T-helper 1 cell treated with Interleukin-12 subunit alpha and Interleukin-12 subunit beta and Interleukin-4 antibody, amounts not matched to agents 30 μg/mL and 1 μg/mL, for 36 hours (primary cell): ENCODE results near the gene SH3RF1.

Experiments used
- H3K27ac Mint-ChIP-seq: one replicate; pipeline ENCODE4 v1.8.0; 2021; ENCODE audit warnings: mild to moderate bottlenecking, mixed read lengths
- H3K27me3 Mint-ChIP-seq: one replicate; pipeline ENCODE4 v1.8.0; 2021; ENCODE audit warnings: low read depth, mixed read lengths
- H3K36me3 Mint-ChIP-seq: one replicate; pipeline ENCODE4 v1.8.0; 2021; ENCODE audit warnings: low read depth, mixed read lengths
- H3K4me1 Mint-ChIP-seq: one replicate; pipeline ENCODE4 v1.8.0; 2021; ENCODE audit warnings: low read depth, mixed read lengths
- H3K4me3 Mint-ChIP-seq: one replicate; pipeline ENCODE4 v1.8.0; 2021; ENCODE audit warnings: mild to moderate bottlenecking, moderate library complexity, mixed read lengths
- H3K9me3 Mint-ChIP-seq: one replicate; pipeline ENCODE4 v1.8.0; 2021; ENCODE audit warnings: mixed read lengths

SH3RF1 gene

DNA sequence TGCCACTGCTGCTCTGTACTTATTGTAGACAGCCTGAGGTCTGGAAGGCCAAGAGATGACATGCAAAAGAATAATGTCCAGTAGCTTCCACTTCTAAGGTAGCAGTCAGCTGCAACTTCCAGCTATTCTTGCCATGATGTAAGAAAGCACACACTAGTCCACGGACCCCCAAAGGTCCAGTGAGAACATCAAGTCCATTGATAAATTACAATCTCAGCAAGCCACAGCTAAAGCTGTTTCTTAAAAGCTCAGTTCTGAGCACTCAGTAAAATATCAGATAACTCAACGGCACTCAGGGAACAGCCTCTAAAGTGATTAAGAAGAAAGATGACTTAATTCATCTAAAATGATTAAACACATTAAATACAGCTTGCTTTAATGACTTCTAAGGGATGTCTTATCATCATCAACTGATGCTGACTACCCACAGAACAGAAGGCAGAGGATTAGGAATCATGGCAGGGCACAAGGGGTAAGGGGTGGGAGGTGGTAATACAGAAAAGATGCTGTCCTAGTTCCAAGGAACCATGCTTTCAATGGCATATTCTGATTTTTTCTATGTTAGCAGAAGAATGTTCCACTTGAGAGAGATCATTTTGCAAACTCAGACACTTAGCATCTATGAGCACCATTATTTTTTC lies 161.6 kb downstream of the SH3RF1 start:
- Mint-ChIP-seq H3K27me3 (no peaks in the 10 kb centered on the region), H3K27ac (no peak overlapping the region), H3K9me3 (no peaks in the 10 kb centered on the region), H3K36me3 (no peaks in the 10 kb centered on the region), H3K4me1 (no peaks in the 10 kb centered on the region), H3K4me3 (no peak overlapping the region)

DNA sequence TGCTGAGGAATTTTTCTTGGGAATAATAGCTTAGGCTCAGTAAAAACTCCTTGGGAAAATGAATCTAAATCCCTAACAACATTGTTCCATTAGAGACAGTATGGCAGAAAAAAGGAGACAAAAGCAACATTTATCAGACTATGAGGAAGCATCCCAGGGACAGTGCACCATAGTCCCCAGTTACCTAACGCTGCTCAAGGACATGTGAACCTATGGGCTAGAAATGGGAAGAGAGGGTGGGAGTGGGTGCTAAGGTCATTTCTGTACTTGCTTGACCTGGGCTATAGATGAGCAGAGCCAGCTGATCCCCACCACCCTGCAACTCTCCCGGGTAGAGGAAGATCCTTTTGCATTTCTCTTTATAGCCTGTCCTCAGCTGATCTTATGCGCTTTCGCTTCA lies 162.5 kb downstream of the SH3RF1 start:
- Mint-ChIP-seq H3K4me3 (no peak overlapping the region), H3K4me1 (no peaks in the 10 kb centered on the region), H3K36me3 (no peaks in the 10 kb centered on the region), H3K9me3 (no peaks in the 10 kb centered on the region), H3K27me3 (no peaks in the 10 kb centered on the region), H3K27ac (no peak overlapping the region)

DNA sequence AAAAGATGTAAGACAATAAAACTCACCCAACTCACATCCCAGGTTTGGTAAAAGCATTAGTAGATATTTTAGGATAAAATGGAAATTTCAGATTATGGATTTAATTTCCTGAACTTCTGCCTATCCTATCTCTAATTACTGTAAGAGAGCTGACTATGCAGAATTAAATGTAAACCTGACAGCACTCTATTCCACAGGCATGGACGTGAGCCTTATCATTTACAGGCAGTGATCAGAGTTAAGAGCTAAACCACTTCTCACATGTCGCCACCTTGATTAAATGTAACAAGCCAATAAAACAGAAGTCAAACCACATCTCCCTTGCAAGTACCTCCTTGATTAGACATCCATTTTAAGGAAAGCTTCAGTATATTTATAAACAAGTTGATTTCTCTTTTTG lies 163.2 kb downstream of the SH3RF1 start:
- H3K27ac Mint-ChIP-seq = no peak overlapping the region
- no peaks in the 10 kb centered on the region for H3K9me3 Mint-ChIP-seq
- no peaks in the 10 kb centered on the region for H3K27me3 Mint-ChIP-seq
- H3K36me3 Mint-ChIP-seq = no peaks in the 10 kb centered on the region
- no peaks in the 10 kb centered on the region for H3K4me1 Mint-ChIP-seq
- H3K4me3 Mint-ChIP-seq = no peak overlapping the region

DNA sequence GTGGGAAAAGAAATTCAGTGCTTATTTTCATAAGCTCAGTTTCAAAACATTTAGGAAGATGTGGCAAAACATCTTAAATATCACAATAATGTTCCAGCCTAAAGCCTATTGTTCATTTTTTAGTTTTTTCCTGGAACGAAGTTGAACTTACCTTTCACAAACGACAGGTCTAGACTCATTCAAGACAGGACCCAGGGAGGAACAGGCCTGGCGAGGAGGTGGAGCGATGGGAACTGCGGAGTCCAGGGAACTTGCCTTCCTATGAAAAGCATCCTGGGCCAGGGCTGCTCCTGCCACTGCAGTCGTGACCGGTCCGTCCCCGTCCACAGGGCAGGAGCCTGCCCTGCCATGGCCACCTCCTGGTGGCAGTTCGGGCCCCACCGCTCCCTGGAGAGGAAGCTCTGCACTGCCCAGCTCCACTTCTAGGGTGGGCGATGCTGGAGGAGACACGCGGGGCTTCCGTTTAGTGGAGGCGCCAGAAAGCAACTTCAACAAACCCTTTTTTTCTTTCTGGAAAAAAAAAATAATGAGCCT lies 164.0 kb downstream of the SH3RF1 start:
- no peak overlapping the region for H3K4me3 Mint-ChIP-seq
- H3K27me3 Mint-ChIP-seq = no peaks in the 10 kb centered on the region
- no peak overlapping the region for H3K27ac Mint-ChIP-seq
- H3K4me1 Mint-ChIP-seq = no peaks in the 10 kb centered on the region
- no peaks in the 10 kb centered on the region for H3K9me3 Mint-ChIP-seq
- H3K36me3 Mint-ChIP-seq = no peaks in the 10 kb centered on the region

DNA sequence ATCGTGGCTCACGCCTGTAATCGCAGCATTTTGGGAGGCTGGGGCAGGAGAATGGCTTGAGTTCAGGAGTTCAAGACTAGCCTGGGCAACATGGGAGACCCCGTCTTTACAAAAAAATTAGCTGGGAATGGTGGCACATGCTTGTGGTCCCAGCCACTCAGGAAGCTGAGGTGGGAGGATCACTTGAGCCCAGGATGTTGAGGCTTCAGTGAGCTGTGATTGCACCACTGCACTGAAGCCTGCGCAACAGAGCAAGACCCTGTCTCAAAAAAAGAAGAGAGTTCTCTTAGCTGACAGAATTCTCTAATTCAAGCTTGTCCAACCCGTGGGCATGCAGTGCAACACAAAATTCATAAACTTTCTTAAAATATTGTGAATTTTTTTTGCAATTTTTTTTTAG lies 165.1 kb downstream of the SH3RF1 start:
- Mint-ChIP-seq H3K27ac (no peak overlapping the region), H3K36me3 (no peaks in the 10 kb centered on the region), H3K4me3 (no peak overlapping the region), H3K4me1 (no peaks in the 10 kb centered on the region), H3K9me3 (no peaks in the 10 kb centered on the region), H3K27me3 (no peaks in the 10 kb centered on the region)

DNA sequence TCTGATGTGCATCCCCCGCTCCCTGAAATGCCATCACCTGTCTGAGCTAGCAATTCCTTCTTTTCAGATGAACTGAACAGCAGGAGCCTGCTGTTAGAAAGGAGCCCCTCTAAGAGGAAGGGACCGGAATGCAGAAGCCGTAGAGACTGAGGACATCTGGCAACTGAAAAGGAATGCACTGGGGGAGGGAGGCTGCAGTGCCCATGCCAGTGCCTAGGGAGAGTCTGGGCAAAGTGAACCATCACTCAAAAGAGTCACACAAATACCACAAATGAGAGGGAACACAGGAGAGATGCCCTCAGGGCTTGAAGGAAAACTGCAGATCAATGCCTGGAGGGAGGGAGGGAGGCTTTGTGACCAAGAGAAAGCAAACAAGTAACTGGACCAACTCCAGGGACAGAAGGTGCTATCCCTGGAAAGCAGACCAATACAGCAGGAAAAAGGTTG lies 166.8 kb downstream of the SH3RF1 start:
- no peaks in the 10 kb centered on the region for H3K27me3 Mint-ChIP-seq
- no peaks in the 10 kb centered on the region for H3K36me3 Mint-ChIP-seq
- no peaks in the 10 kb centered on the region for H3K4me1 Mint-ChIP-seq
- H3K9me3 Mint-ChIP-seq = no peaks in the 10 kb centered on the region
- no peak overlapping the region for H3K4me3 Mint-ChIP-seq
- no peak overlapping the region for H3K27ac Mint-ChIP-seq

DNA sequence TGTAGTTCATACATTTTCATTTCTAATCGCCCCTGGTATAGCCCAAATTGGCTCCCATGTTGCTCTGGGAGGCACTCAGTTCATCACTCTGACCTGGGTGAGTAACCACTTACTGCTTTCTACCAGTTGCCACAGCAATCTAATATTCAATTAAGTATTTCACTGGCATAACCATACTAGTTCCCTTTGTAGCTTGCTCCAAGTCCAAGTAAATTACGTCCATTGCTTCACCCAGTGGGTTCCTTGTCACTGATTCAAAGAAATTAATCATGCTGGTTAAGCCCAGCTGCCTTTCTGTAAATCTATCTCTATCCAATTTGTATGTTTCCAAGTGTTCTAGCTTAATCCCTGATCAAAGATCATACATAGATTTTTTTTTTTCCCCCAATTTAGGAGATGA lies 168.7 kb downstream of the SH3RF1 start:
- no peaks in the 10 kb centered on the region for H3K4me1 Mint-ChIP-seq
- H3K27ac Mint-ChIP-seq = no peak overlapping the region
- no peak overlapping the region for H3K4me3 Mint-ChIP-seq
- H3K36me3 Mint-ChIP-seq = no peaks in the 10 kb centered on the region
- no peaks in the 10 kb centered on the region for H3K9me3 Mint-ChIP-seq
- no peaks in the 10 kb centered on the region for H3K27me3 Mint-ChIP-seq

DNA sequence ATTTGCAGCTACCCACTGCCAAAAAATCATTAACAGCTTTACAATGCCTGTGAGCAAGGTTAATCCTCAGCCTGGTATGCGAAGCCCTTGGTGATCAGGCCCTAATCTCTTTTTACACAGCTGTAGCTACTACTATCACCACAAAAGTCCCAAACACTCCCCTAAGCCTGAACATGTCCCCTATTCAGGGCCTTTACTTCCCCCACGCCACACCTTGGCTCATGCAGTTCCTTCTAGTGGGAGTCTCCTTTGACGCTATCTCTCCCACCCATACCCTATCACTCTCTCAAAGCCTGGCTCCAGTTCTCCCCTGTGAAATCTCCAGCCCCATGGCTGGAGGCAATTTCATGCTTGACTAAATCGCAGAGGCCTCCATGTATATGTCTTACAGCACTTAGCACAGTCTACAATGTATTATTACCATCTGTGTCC lies 170.1 kb downstream of the SH3RF1 start:
- no peaks in the 10 kb centered on the region for H3K27me3 Mint-ChIP-seq
- H3K27ac Mint-ChIP-seq = no peak overlapping the region
- H3K9me3 Mint-ChIP-seq = no peaks in the 10 kb centered on the region
- H3K4me1 Mint-ChIP-seq = no peaks in the 10 kb centered on the region
- no peak overlapping the region for H3K4me3 Mint-ChIP-seq
- H3K36me3 Mint-ChIP-seq = no peaks in the 10 kb centered on the region

DNA sequence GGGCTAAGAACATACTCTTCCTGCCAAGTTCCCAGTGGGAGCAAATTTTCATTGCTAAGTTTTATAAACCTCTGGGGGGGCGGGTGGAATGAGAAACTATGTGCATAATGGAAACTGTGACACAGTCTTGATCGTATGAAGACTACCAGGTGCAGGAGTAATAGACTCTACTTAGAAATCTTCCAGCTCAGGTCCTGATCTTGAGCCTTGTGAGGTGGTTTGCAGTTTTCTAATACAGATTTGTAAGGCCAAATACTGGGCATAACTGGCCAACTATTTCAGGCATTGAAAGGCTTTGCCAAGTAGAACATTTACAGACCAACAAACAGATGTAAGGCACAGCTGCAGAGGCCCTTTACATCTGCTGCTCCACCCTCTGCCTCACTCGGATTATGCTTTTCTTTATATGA lies 171.0 kb downstream of the SH3RF1 start:
- no peaks in the 10 kb centered on the region for H3K9me3 Mint-ChIP-seq
- H3K4me1 Mint-ChIP-seq = no peaks in the 10 kb centered on the region
- no peak overlapping the region for H3K4me3 Mint-ChIP-seq
- H3K36me3 Mint-ChIP-seq = no peaks in the 10 kb centered on the region
- H3K27me3 Mint-ChIP-seq = no peaks in the 10 kb centered on the region
- H3K27ac Mint-ChIP-seq = no peak overlapping the region

DNA sequence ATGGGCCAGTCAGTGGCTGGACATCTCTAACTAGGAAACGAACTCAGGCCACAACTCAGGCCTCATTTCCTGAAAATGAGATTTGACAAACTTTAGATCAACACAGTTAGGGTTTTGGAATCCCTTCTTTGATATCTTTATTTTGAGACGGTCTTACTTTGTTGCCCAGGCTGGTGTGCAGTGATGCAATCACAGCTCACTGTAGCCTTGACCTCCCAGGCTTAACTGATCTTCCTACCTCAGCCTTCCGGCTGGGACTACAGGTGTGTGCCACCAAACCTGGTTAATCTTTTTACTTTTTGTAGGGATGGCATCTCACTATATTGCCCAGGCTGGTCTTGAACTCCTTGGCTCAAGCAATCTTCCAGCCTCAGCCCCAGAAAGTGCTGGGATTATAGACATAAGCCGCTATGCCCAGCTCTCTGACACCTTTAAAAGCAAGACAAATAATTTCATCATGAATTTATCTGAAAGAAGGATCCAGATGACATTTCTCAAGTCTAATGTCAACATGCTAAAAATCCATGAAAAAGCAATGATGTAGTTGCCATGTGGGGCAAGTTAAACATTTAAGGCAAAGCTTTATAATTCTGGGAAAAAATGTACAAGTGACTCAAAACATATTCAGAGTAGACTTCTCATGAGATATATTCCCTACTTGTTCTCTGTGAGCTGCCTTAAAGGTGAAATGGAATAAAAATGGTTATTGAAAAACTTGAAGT lies 171.6 kb downstream of the SH3RF1 start:
- Mint-ChIP-seq H3K9me3 (no peaks in the 10 kb centered on the region), H3K4me1 (no peaks in the 10 kb centered on the region), H3K27ac (no peak overlapping the region), H3K4me3 (no peak overlapping the region), H3K27me3 (no peaks in the 10 kb centered on the region), H3K36me3 (no peaks in the 10 kb centered on the region)

DNA sequence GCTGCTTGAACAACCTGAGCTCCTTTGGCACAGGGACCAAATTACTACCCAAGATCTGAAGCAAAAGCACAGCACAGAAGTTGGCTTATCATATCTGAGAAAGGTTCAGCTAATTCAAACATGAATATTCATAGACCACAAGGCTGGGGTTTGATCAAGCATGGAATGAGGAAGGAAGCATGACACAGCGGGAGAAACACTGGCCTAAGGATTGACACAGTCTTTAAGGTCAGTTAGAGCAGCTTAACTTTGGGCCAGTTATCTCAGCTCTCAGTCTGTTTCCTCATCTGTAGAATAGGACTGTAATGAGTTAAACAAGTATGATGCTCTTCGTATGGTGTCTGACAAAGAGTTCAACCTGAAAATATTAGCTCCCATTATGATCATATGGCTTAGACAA lies 172.2 kb downstream of the SH3RF1 start:
- no peaks in the 10 kb centered on the region for H3K9me3 Mint-ChIP-seq
- H3K36me3 Mint-ChIP-seq = no peaks in the 10 kb centered on the region
- H3K27ac Mint-ChIP-seq = no peak overlapping the region
- no peaks in the 10 kb centered on the region for H3K4me1 Mint-ChIP-seq
- no peaks in the 10 kb centered on the region for H3K27me3 Mint-ChIP-seq
- no peak overlapping the region for H3K4me3 Mint-ChIP-seq

DNA sequence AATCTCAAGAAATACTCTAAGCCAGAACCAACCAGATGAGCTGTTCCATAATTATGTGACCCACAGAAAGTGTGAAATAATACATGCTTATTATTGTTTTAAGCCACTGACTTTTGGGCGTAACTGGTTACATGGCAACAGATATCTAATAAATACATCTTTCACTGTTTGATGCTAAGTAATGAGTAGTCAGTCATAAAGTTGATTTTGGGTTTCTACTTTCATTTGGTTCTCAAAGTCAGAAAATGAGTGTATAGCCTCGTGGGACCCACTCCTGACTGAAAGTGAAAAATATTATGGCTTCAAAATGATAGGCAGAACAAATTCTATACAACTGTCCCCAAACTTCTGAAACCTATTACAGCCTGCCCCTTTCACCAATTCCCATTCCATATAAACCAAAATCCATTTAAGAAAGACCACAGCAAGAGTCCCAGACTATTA lies 172.7 kb downstream of the SH3RF1 start:
- Mint-ChIP-seq H3K27ac (no peak overlapping the region), H3K9me3 (no peaks in the 10 kb centered on the region), H3K36me3 (no peaks in the 10 kb centered on the region), H3K27me3 (no peaks in the 10 kb centered on the region), H3K4me3 (no peak overlapping the region), H3K4me1 (no peaks in the 10 kb centered on the region)

DNA sequence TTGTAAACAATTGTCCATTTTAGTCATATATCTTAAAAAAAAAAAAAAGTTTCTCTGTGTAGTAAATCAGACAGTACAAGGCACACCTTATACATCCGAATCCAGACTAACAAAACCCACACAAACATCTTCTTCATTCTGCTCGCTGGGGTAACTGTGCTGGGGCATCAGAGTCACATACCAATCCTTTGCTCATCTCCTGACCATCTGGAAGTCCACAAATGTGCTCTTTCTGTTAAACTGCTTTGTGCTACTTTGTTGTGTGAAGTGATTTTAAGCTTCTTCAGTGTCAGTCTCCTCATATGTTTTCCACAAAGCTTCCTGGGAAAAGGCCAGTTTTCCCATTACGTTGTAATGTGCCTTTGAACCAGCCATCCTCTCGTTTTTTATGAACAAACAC lies 174.5 kb downstream of the SH3RF1 start:
- H3K36me3 Mint-ChIP-seq = no peaks in the 10 kb centered on the region
- H3K27me3 Mint-ChIP-seq = no peaks in the 10 kb centered on the region
- no peaks in the 10 kb centered on the region for H3K4me1 Mint-ChIP-seq
- H3K9me3 Mint-ChIP-seq = no peaks in the 10 kb centered on the region
- H3K27ac Mint-ChIP-seq = no peak overlapping the region
- no peak overlapping the region for H3K4me3 Mint-ChIP-seq

DNA sequence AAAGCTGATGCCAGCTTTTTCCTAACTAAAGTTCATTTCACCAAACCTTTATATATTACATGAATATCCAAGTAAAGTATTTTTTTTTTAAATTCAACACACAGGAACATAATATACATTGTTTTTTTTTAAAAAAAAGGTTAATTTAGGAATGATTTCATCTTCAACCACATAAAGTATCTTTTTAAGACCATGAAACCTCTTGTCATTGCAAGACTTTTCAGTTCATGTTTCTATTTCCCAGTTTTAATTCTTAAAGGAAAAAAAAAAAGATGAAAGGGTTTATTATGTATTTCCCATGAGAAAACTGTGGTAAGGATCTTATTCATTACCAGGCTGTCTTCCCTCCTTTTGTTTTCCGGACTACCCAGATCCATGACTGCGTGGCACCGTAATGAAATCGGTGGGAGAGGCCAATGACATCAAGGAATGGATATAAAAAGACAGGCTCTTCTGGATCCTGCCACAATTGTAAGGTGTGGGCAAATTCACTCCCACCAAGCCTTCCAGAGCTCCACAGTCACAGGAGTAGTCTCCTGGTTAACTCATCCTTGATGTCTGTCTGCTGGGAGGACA lies 176.0 kb downstream of the SH3RF1 start:
- no peaks in the 10 kb centered on the region for H3K4me1 Mint-ChIP-seq
- H3K4me3 Mint-ChIP-seq = no peak overlapping the region
- no peaks in the 10 kb centered on the region for H3K36me3 Mint-ChIP-seq
- H3K9me3 Mint-ChIP-seq = peaks cover 4% of the 10 kb centered on the region
- no peak overlapping the region for H3K27ac Mint-ChIP-seq
- H3K27me3 Mint-ChIP-seq = no peaks in the 10 kb centered on the region

DNA sequence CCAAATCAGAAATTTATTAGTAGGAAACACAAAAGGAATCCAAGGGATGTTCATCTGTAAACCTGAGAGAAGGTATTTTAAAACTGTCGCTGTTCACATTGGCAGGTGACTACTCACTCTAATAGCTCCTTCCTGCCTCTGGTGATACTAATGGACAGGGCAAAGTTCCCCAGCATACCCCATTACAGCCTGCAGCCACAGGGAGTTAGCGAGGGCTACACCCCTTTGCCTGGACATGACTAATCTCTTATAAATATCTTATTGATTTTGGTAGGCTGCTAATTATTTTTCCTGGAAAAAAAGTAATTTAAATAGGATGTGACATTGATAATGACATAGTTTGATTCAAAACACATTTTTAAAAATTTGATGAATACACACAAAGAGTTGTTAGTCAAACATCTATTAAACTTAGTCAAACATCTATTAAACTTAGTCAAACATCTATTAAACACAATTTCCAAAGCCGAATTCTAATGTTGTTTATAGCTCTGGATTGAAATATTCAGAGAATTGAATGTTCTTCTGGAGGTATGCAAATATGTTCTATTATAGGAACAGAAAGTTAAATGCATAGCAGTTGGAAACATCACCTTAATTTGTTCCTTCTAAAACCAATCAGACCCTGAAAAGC lies 177.8 kb downstream of the SH3RF1 start:
- Mint-ChIP-seq H3K27me3 (no peaks in the 10 kb centered on the region), H3K36me3 (no peaks in the 10 kb centered on the region), H3K4me3 (no peak overlapping the region), H3K9me3 (peaks cover 4% of the 10 kb centered on the region), H3K27ac (no peak overlapping the region), H3K4me1 (no peaks in the 10 kb centered on the region)
